Amygdala (tissue), 56 donors: Measurements from ENCODE around the gene PTHLH.
A peak's percentile ranks its signal among the peaks of the same experiment; 100 is the strongest.

Source experiments
- DNase-seq, 56 donors: peaks; one replicate each; lab custom pipeline; 2025; lab: John Stamatoyannopoulos, UW

PTHLH gene

GRCh38 chr12:27946421-27946820 is 26.1 kb downstream of the PTHLH start:
- no peak for DNase-seq

GRCh38 chr12:27940756-27941402 is 31.7 kb downstream of the PTHLH start:
- peak in 34 of 56 donors; percentile 1 to 79 (median 10) for DNase-seq

- no peak for DNase-seq
Measured at GRCh38 chr12:27940245-27940644, 32.3 kb downstream of the PTHLH start.

- DNase-seq = no peak
Measured at GRCh38 chr12:27937768-27938167, 34.8 kb downstream of the PTHLH start.

GRCh38 chr12:27936196-27936595 is 36.3 kb downstream of the PTHLH start:
- DNase-seq = no peak

GRCh38 chr12:27934276-27934675 is 38.3 kb downstream of the PTHLH start:
- DNase-seq = no peak

GRCh38 chr12:27931390-27931789 is 41.1 kb downstream of the PTHLH start:
- DNase-seq = no peak

- DNase-seq = no peak
Measured at GRCh38 chr12:27927347-27927746, 45.2 kb downstream of the PTHLH start.

- DNase-seq = no peak
Measured at GRCh38 chr12:27924350-27925135, 48.0 kb downstream of the PTHLH start.

GRCh38 chr12:27922531-27923139 is 49.9 kb downstream of the PTHLH start:
- peak in 5 of 56 donors; percentile 5 to 36 (median 18) for DNase-seq

- DNase-seq = no peak
Measured at GRCh38 chr12:27919671-27920235, 52.8 kb downstream of the PTHLH start.

- DNase-seq = peak in 1 of 56 donors; percentile 14
Measured at GRCh38 chr12:27915536-27915935, 57.0 kb downstream of the PTHLH start.

GRCh38 chr12:27915021-27915420 is 57.5 kb downstream of the PTHLH start:
- peak in 5 of 56 donors; percentile 3 to 27 (median 5) for DNase-seq

GRCh38 chr12:27913999-27914614 is 58.4 kb downstream of the PTHLH start:
- no peak for DNase-seq

- DNase-seq = no peak
Measured at GRCh38 chr12:27911397-27911796, 61.1 kb downstream of the PTHLH start.
